GM18861 (cell line): ENCODE measurements around the gene GSG1L.
"Not testable (repeated sequence)": the region's sequence is repeated elsewhere in the genome, so short reads cannot be mapped to it uniquely, and the experiment has no call there.

Experiments used
- ATAC-seq: cut with Tn5 transposase; IDR thresholded peaks from one replicate; pipeline ENCODE4 v1.9.1; 2021; ENCODE audit not compliant: unreplicated experiment

Gene GSG1L

DNA sequence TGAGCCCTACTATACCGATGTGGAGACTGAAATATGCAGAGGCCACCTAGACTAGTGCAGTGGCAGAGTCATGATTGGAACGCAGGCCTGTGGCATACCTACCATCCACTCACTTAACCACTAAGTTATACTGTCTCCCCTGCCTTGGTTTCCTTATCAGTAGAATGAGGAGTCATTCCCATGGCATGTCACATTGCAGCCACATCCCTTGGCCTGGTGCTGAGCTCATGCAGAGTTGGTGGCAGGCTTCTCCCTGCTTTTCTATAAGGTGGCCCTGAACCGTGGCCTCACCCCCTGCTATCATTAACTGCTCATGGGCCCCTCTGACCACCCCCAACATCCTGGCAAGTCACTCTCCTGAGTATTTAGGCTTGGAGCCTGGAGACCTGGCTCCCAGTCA, 301.1 kb downstream of the GSG1L start:
- ATAC-seq, result no peak

DNA sequence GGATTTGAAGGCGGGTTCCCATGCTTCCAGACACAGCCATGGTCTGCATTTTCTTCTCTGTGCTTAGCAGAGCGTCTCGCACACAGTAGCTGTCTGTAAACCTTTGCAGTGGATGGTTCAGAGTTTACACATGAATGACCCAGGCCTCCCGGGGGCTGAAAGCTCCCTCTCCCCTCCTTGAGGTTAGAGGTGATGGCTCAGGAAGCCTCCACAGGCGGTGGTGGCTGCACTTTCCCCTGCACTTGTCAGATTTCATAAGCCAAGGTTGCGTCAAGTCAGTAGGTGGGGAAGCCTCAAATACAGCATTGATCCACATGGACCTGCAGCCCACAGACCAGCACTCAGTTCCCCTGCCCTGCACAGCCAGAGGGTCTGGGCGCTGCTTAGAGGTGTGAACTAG, 301.7 kb downstream of the GSG1L start:
- no peak for ATAC-seq

GRCh38 chr16:27760789-27761176, 302.7 kb downstream of the GSG1L start:
- ATAC-seq, result no peak

DNA sequence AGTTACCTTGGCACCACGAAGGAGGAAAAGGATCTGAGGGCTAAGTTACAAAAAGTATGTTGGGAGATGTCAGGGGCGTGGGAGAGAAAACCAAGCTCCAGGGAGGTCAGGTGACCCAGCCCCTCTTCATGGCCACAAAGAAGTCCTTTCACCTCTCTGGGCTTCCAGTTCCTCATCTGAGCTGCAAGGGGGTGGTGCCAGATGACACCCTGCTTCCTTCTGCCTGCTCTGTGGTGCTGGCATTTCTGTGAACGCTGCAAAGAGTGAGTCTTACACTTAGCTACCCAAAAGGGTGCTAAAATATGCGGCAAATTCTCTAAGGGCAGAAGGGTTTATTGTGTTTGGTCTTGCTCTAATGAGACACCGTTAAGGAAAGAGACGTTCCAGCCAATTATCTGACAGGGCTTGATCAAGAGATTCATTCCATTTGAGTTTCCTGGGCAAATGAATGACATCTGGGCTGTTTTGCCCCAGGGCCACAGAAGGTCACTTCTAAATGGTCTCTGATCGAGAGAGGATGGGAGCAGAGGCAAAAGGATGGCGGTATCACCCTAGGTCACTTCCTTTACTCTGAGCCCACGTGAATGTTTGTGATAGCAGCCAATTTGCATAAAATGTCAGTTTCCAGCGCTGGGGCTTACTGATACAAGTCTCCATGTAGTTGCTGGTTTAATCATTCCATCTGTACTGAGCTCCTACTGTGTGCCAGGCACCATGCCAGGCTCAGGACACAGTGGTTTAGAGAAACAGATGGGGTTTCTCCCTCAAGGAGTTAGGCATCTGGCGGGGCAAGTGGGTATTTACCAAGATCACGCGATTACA, 303.3 kb downstream of the GSG1L start:
- ATAC-seq, result no peak

- no peak for ATAC-seq
Measured at GRCh38 chr16:27759301-27759871, 304.1 kb downstream of the GSG1L start.

GRCh38 chr16:27758544-27758943, 305.0 kb downstream of the GSG1L start:
- ATAC-seq, result no peak

DNA sequence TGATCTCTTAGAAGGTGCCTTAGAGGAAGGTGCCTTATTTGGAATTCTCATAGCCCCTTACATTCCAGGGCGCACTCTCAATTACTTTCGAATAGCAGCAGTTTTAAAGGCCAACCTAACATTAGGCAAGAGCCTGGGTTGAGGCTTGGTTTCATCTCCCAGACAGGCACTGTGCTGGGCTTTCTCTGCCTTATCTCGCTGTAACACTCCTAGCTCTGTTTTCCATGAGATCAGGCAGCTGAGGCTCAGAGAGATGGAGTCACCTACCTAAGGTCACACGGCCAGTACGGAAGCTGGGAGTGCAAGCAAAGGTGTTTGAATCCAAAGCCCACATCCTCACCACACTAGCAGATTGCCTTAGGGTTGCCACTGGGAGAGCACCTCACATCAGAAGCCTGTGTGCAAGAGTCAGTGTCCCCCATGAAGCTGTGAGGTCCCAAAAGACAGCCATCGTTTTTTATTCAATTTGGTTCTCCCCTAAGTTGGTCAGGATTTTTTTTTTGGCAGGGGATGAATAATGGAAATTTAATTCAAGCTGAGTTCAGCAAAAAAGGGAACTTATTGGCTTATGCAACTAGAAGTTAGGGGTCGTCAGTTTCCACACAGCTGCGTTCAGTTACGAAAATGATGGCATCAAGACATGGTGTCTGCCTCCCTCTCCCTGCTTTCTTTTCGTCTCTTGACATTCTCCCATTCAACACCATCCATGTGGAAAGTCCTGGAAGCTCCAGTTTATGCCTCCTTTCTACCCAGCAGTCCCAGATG, 307.1 kb downstream of the GSG1L start:
- no peak for ATAC-seq

GRCh38 chr16:27754788-27755690, 308.5 kb downstream of the GSG1L start:
- ATAC-seq, result no peak

DNA sequence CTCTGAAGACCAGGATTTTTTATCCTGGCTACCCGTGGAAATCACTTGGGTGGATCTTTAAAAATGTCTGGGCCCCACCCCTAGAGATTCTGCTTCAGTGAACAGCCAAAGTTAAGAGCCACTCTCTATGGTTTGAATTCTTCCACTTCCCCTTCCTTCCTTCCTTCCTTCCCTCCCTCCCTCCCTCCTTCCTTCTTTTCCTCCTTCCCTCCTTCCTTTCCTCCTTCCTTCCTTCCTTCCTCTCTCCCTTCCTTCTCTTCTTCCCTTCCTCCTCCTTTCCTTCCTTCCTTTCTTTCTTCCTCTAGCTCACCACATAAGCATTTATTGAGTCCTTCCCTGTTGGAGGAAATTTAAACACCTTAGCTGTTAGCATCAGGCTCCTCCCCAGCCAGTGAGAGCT, 310.0 kb downstream of the GSG1L start:
- no peak for ATAC-seq

DNA sequence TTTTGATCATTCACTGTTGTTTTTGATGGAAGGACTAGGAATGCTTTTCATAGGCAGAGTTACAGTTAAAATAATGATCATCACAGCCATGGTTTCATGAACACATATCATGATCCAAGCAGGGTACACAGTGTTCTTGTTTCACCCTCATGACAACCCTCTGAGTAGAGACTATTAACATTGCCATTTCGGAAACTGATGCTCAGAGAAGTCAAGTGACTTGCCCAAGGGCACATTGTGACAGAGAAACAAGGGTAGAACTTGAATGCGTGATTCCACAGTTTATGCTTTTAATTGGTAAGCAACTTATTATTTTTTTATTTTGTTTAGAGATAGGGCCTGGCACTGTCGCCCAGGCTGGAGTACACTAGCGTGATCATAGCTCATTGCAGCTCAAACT, 311.3 kb downstream of the GSG1L start:
- ATAC-seq, result no peak

GRCh38 chr16:27751676-27752075, 311.8 kb downstream of the GSG1L start:
- ATAC-seq, result no peak

GRCh38 chr16:27751233-27751632, 312.3 kb downstream of the GSG1L start:
- ATAC-seq, result no peak

DNA sequence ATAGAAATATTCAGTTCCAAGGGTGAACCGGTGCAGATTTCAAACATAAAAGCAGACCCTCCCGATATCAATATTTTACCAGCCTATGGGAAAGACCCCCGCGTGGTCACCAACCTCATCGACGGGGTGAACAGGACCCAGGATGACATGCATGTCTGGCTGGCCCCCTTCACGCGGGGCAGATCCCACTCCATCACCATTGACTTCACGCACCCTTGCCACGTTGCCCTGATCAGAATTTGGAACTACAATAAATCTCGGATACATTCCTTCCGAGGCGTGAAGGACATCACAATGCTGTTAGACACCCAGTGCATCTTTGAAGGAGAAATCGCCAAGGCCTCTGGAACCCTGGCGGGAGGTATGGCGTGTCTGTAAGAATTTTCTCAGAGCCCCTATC, 313.6 kb downstream of the GSG1L start:
- no peak for ATAC-seq

GRCh38 chr16:27749547-27749875, 314.0 kb downstream of the GSG1L start:
- no peak for ATAC-seq

GRCh38 chr16:27748868-27749546, 314.5 kb downstream of the GSG1L start:
- ATAC-seq, result no peak

- no peak for ATAC-seq
Measured at GRCh38 chr16:27747946-27748345, 315.6 kb downstream of the GSG1L start.

- no peak for ATAC-seq
Measured at GRCh38 chr16:27746076-27746855, 317.2 kb downstream of the GSG1L start.

GRCh38 chr16:27745348-27745747, 318.2 kb downstream of the GSG1L start:
- ATAC-seq, result no peak

GRCh38 chr16:27743963-27744362, 319.6 kb downstream of the GSG1L start:
- no peak for ATAC-seq

DNA sequence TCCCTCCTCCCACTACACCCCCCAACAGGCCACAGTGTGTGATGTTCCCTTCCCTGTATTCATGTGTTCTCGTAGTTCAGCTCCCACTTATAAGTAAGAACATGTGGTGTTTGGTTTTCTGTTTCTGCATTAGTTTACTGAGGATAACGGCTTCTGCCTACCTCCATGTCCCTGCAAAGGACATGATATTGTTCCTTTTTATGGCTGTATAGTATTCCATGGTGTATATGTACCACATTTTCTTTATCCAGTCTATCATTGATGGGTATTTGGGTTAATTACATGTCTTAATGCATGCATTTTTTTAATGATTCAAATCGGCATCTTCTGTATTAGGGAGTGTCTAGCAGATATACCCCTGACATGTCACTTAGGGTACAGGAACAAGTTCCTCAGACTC, 320.5 kb downstream of the GSG1L start:
- ATAC-seq, result not testable (repeated sequence)
